ENCODE measurements around the gene ALKBH3.
A peak's percentile ranks its signal among the peaks of the same experiment; 100 is the strongest.

ALKBH3 gene

DNA sequence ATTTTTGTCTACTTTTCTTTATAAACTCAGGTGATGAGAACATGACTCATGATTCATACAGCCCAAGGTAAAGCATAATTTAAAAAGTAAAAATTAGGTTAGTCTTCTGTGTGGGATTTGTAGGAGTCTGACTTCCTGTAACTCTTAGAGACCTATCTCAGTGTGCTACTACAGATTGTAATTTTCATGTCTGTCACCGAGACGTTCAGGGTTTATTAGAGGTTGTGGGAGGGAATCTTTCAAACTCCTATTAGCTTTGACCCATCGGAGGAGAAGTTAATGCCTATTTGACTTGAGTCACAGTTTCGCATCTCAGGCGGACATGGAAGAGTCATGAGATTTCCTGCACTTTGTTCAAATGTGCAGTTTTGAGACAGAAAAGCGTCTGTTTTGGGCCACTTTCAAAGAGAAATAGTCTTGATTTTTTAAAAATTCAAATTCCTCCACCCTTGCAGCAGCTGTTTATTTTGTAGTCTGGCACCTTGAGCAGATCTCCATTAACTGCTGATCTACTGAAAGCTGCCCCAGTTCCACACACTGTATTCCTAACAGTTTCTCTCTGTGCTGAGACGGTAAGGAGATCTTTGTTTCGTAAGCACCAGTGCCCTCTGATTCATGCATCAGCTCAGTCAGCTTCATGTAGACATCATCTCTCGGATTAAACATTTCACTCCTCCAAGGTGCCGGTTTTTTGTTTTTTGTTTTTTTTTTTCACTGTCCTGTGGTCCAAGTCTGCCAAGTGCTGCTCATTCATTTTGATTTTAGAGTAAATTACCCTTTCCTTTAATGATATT, 24.3 kb downstream of the ALKBH3 start:
- H3K36me3 Mint-ChIP-seq (ENCODE audit: low read depth) = peaks cover 39% of the 10 kb centered on the region

DNA sequence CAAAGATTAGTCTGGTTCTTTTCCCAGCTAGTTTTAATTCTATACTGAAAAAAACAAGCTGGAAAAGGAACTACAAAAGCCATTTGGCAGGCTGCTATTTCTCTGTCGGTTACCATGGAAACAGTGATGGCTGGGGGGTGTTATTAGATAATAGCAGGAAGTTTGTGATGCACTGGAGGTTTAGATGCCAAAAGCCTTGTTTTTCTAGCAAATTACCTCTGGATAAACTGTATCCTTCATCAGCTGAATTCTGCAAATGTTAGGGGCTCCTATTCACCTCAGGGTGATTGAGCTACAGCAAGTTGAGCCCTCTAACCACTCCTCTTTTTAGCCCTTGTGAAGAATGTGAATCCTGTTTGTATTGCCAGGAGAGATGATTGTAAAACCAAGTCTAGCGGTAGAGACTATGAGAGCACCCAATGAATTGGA, 25.2 kb downstream of the ALKBH3 start:
- DNase-seq = no peak
- Mint-ChIP-seq H3K4me1 (peaks cover 12% of the 10 kb centered on the region), H3K27me3 (no peaks in the 10 kb centered on the region), H3K36me3 (ENCODE audit: low read depth) (peaks cover 44% of the 10 kb centered on the region), H3K4me3 (no peak overlapping the region), H3K27ac (no peak overlapping the region), H3K9me3 (no peaks in the 10 kb centered on the region)
- no peak for ATAC-seq

More for the DNA sequence above, 24.3 kb downstream of the ALKBH3 start:
- H3K4me3 Mint-ChIP-seq = no peak overlapping the region
- H3K27me3 Mint-ChIP-seq = no peaks in the 10 kb centered on the region
- ATAC-seq = no peak
- no peaks in the 10 kb centered on the region for H3K9me3 Mint-ChIP-seq
- no peak for DNase-seq
- peaks cover 12% of the 10 kb centered on the region for H3K4me1 Mint-ChIP-seq
- no peak overlapping the region for H3K27ac Mint-ChIP-seq

DNA sequence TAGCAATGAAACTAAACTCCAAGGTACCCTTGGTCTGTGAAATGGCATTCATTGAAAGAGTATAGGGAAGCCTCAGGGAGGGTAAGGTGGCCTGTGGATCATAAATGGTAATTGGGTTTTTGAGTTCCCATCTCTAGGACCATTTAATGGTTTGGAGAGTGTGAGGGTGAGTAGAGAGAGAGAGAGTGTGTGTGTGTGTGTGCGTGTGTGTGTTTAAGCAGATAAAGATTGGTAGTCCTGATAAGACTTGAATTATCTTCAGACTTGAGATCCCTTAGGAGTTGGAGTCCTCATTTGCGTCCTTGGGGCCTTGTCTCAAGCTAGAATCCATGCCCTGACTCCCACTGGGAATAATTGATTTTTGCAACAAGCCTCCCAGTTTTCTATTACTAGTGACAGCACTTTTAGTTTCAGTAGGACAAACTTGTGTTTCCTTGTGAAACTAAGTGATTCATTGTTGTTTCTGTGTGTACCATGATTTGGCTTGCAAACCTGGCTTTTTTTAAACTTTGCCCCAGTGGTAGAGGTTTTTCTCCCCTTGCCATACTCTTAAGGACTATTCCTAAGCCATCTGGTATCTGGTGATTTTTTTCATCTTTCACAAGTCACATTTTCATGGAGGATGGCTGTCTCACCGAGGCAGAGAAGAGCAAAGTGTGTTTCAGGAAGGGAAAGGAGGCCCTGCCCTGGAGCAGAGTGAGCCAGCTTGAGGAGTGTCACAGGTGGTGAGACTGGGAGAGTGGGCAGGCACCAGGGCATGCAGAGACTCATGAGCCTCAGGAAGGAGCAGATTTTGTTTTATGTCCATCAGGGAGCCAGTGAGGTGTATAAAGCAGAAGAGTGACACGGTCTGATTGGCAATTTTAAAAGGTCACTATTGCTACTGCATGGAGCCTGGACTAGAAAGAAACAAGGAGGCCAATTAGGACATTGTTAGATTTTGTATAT, 26.7 kb downstream of the ALKBH3 start:
- Mint-ChIP-seq H3K9me3 (no peaks in the 10 kb centered on the region), H3K27ac (no peak overlapping the region), H3K4me3 (no peak overlapping the region), H3K4me1 (peaks cover 12% of the 10 kb centered on the region), H3K36me3 (ENCODE audit: low read depth) (peaks cover 33% of the 10 kb centered on the region), H3K27me3 (no peaks in the 10 kb centered on the region)
- DNase-seq (no peak), ATAC-seq (no peak)

DNA sequence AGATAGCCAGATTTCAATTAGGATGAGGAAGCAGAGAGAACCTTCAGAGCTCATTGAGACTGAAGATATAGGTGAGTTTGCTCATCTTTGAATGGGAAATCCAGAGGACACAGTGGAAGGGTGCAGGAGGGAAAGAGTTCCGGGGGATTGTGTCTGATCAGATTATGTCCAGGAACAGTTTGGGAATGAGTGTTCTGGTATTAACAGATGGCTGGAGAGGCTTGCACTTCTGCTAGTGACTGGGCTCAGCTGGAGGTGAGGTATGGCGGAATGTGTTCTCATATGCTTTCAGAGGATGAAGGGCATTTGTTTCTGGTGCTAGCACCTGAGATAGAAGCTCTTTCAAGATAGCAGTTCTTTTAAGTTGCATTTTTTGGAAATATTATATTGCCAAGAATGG, 27.6 kb downstream of the ALKBH3 start:
- DNase-seq (no peak), ATAC-seq (no peak)
- Mint-ChIP-seq H3K36me3 (ENCODE audit: low read depth) (peaks cover 28% of the 10 kb centered on the region), H3K4me1 (peaks cover 12% of the 10 kb centered on the region), H3K27ac (no peak overlapping the region), H3K9me3 (no peaks in the 10 kb centered on the region), H3K4me3 (no peak overlapping the region), H3K27me3 (no peaks in the 10 kb centered on the region)

DNA sequence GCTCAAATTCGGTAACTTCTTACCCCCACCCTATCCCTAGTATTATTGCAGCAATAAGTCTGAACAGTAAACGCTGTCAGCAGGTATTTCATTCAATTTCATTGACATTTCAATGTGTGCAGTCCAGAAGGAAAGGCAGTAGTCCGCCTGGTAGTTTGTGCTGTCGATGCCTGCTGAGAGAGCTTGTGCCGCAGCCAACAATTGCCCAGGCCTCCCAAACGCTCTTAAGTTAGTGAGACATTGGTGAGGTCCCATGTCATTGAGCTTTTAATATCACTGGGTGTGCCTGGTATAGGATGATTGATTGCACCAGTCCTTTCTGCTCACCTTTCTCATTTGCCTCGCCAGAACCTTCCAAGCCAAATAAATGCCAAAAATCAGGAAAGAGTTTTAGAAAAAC, 28.1 kb downstream of the ALKBH3 start:
- no peak for ATAC-seq
- Mint-ChIP-seq H3K4me3 (no peak overlapping the region), H3K4me1 (peaks cover 12% of the 10 kb centered on the region), H3K27ac (no peak overlapping the region), H3K36me3 (ENCODE audit: low read depth) (peaks cover 26% of the 10 kb centered on the region), H3K27me3 (no peaks in the 10 kb centered on the region), H3K9me3 (no peaks in the 10 kb centered on the region)
- DNase-seq = no peak

DNA sequence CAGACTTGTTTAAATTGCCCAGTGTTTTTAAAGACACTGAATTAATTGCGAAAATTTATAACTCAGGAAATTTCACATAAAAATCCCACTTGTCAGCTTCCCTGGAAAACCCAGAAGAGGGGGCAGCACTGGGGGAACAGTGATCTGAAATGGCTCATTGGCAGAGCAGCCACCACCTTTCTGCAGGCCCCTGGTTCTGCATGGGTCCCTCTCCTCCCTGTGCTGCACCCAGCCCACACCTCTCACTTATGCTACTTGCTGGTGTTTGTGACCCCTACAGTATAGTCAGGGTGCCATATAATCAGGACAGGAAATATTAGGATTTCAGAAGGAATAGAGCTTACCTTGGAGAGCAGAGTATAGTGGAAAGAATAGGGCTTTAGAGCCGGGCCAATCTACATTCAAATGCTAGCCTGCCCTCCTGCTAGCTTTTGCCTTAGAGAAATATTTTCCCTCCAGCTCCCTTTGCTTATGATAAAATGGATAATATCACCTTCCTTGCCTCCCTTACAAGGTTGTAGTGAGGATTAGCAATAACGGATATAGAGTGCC, 33.3 kb downstream of the ALKBH3 start:
- peaks cover 23% of the 10 kb centered on the region for H3K36me3 Mint-ChIP-seq (ENCODE audit: low read depth)

DNA sequence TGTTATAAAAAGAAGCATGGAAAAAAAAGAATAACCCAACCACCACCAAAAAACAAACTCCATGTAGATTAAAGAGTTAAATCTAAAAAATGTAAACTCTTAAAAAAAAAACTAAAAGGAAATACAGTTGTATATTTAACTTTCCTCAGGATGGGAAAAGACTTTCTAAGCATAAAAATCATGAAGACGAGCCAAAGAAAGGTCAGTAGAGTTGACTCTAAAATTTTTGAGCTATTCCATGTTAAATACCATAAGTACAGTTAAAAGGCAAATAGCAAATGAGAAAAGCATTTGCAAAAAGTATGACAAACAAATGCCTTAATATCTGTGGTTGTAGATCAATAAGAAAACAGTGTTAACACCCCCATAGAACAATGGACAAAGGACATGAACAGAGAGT, 33.8 kb downstream of the ALKBH3 start:
- Mint-ChIP-seq H3K27me3 (no peaks in the 10 kb centered on the region), H3K4me3 (no peak overlapping the region), H3K36me3 (ENCODE audit: low read depth) (peaks cover 24% of the 10 kb centered on the region), H3K4me1 (no peaks in the 10 kb centered on the region), H3K27ac (no peak overlapping the region), H3K9me3 (no peaks in the 10 kb centered on the region)
- DNase-seq (no peak), ATAC-seq (no peak)

More for the DNA sequence above, 33.3 kb downstream of the ALKBH3 start:
- Mint-ChIP-seq H3K27me3 (no peaks in the 10 kb centered on the region), H3K27ac (no peak overlapping the region), H3K4me1 (no peaks in the 10 kb centered on the region), H3K9me3 (no peaks in the 10 kb centered on the region), H3K4me3 (no peak overlapping the region)
- DNase-seq (no peak), ATAC-seq (no peak)

DNA sequence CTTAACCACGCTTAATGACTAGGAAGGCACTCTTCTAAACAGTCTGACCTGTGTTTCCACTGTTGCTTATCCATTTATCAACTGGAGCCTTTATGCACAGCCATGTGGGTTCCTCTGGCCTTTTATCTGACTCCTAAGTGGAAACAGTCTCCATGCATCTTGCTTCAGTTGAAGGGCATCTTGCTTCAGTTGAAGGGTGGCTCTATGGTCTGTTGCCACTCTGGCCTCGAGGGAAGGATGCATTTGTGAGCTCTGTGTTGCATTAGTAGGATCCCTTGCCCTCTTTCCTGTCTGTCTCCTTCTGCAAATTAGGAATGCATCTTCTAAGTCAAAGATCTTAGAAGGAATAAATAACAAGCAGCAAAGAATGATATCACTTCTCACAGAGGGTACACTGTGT, 36.0 kb downstream of the ALKBH3 start:
- H3K4me3 Mint-ChIP-seq = no peak overlapping the region
- peaks cover 14% of the 10 kb centered on the region for H3K4me1 Mint-ChIP-seq
- peaks cover 23% of the 10 kb centered on the region for H3K36me3 Mint-ChIP-seq (ENCODE audit: low read depth)
- DNase-seq (no peak), ATAC-seq (no peak)
- no peaks in the 10 kb centered on the region for H3K27me3 Mint-ChIP-seq
- H3K27ac Mint-ChIP-seq = no peak overlapping the region
- no peaks in the 10 kb centered on the region for H3K9me3 Mint-ChIP-seq

DNA sequence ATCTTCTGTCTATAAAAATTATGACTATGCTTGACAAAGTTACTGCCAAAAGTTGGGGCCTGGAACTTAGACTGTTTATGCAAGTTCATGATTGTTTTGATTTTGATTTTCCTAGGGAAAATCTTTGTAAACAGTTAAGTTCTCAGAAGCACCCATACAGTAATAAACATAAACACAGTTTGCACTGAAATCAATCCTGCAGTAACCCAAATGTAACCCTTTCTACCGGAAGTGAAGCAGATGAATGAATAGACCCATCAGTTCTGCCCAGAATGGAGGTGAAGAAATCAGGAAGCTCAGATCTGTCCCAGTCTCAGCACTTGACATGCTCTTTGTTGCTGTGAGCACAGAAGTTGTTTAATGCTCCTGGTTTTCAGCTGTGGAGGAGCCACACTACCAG, 37.2 kb downstream of the ALKBH3 start:
- peaks cover 15% of the 10 kb centered on the region for H3K4me1 Mint-ChIP-seq
- H3K27me3 Mint-ChIP-seq = no peaks in the 10 kb centered on the region
- no peak overlapping the region for H3K27ac Mint-ChIP-seq
- H3K4me3 Mint-ChIP-seq = no peak overlapping the region
- DNase-seq = no peak
- H3K9me3 Mint-ChIP-seq = no peaks in the 10 kb centered on the region
- H3K36me3 Mint-ChIP-seq (ENCODE audit: low read depth) = peaks cover 24% of the 10 kb centered on the region
- ATAC-seq = no peak

DNA sequence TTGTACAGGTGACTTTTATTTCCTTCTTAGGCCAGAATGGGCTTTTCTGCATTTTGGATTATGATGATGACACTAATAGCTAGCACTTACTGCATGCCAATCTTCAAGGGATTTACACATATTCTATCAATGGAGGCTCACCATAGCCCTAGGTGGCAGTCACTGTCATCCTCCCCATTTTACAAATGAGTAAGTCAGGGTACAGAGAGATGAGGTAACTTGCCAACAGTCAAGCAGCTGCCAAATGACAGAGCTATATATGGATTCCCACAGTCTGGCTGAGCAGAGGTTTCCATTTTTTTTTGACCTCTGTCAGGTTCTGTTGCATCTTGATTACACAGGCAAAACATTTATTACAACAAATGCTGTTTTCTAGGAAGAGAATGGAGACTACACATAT, 38.0 kb downstream of the ALKBH3 start:
- DNase-seq = no peak
- Mint-ChIP-seq H3K9me3 (no peaks in the 10 kb centered on the region), H3K4me3 (no peak overlapping the region), H3K27me3 (no peaks in the 10 kb centered on the region), H3K27ac (no peak overlapping the region), H3K36me3 (ENCODE audit: low read depth) (peaks cover 24% of the 10 kb centered on the region), H3K4me1 (peaks cover 15% of the 10 kb centered on the region)
- ATAC-seq = no peak

DNA sequence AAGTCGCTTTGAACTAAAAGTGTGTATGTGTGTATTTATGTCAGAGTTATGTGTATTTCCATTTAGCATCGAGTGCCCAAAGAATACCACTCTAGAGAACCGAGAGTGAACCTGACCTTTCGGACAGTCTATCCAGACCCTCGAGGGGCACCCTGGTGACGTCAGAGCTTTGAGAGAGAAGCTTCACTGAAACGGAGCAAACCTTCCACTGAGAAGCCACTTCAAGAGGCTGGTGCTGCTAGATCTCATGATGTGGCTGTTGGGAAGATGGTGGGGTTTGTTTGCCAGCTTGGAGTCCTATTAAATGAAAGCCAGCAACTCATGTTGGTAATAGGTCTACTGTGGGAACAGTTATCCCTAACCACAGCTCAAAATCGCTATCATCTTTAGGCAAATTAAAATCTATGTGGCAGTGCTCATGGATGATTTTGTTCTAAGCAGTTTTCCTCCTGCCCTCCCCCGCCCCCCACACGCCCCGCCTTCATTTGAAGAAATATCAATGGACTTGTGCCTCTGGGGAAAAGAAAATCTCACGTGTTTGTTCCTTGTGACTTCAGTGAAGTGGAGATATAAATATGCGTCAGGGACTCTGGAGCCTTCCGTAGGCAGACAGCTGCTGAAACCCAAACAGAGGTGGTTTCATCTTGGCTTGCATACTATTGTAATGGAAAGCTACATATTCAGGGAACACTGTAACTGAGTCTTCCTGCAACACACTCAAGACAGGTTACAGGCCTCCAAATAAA, 39.4 kb downstream of the ALKBH3 start:
- Mint-ChIP-seq H3K4me3 (no peak overlapping the region), H3K27ac (no peak overlapping the region), H3K27me3 (no peaks in the 10 kb centered on the region), H3K4me1 (peaks cover 15% of the 10 kb centered on the region), H3K9me3 (no peaks in the 10 kb centered on the region), H3K36me3 (ENCODE audit: low read depth) (peaks cover 22% of the 10 kb centered on the region)
- DNase-seq (no peak), ATAC-seq (no peak)

DNA sequence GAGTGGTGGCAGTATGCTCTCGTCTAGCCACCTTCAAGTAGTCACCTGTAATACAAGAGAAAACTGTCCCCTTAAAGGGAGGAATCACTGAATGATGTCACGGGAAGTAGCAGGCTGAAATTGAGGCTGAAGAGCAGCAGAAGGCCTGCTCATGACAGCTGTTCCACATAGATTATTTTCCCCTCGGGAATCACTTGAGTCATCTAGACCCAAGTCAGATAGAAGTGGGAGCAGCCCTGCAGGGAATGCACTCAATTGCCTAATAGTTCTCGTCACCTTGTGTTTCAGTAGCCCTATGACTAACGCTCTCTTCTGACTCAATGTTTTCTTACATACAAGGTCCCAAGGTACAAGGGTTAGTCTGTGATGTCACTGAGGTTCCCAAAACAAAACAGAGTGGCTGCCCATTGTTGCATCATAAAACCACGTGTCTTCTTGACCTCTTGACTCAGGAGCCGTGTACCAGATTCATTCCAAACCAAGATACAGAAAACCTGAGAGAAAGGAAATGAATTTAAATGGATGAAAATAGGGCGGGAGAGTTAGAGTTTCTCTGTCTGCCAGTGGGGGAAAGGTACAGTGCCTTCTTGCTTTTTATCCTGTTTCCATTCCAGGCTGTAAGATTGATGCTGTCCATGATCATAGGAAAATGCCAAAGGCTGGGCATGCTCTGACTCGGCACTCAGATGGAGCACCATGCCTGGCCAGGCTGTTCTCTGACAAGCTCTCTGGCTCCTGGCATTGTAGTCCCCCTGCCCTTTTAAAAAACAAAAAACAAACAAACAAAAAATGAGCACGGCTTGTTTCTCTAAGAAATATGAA, 40.2 kb downstream of the ALKBH3 start:
- DNase-seq (no peak), ATAC-seq (peak; percentile 95)
- no peaks in the 10 kb centered on the region for H3K9me3 Mint-ChIP-seq
- peaks cover 15% of the 10 kb centered on the region for H3K4me1 Mint-ChIP-seq
- peaks cover 21% of the 10 kb centered on the region for H3K36me3 Mint-ChIP-seq (ENCODE audit: low read depth)
- no peaks in the 10 kb centered on the region for H3K27me3 Mint-ChIP-seq
- no peak overlapping the region for H3K4me3 Mint-ChIP-seq
- H3K27ac Mint-ChIP-seq = peak overlapping the region; percentile 32

DNA sequence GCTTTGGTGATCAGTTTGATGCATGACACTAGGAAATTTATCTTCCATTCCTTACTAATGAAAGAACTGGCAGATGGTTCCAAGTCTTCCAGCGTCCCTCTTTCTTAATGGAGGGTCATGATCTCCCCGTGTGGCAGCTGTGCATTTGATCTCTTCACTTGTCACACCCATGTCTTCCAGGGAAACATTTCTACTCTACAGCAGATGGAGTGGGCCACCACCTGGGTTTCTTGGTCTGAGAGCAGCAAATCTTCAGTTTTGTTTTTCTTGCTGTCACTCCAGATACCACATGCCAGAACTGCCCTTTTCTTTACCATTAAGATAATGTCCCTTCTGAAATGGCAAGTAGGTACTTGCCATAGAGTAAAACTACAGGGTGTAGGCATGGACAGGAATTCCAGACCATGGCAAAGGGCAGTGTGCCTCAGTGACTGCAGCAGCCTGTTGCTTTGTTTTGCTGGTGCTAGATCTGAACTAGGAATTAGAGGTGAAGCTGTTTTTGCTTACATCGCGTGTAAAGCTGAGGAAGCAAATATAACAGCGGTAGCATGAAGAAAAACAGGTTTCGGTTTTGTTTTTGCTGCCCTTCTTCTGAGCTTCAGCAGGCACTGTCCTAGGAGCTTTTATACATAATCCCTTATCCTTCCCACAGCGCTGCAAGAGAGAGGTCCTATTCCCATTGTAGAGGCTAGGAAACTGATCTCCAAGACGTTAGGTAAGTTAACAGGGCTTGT, 41.1 kb downstream of the ALKBH3 start:
- peaks cover 15% of the 10 kb centered on the region for H3K4me1 Mint-ChIP-seq
- peaks cover 21% of the 10 kb centered on the region for H3K36me3 Mint-ChIP-seq (ENCODE audit: low read depth)
- DNase-seq (no peak), ATAC-seq (no peak)
- H3K9me3 Mint-ChIP-seq = no peaks in the 10 kb centered on the region
- no peak overlapping the region for H3K4me3 Mint-ChIP-seq
- H3K27me3 Mint-ChIP-seq = no peaks in the 10 kb centered on the region
- H3K27ac Mint-ChIP-seq = no peak overlapping the region
